Mesendoderm (in vitro differentiated cells): Measurements from ENCODE around the gene PEX10.
A peak's percentile ranks its signal among the peaks of the same experiment; 100 is the strongest.

Source experiments
- DNase-seq: peaks from one replicate; pipeline ENCODE4 v3.0.0; 2013
- H2AK5ac ChIP-seq: 2 replicates; pipeline ENCODE4 v1.6.1; 2013; ENCODE audit warnings: low read length, inconsistent platforms
- H2BK120ac ChIP-seq: 2 replicates; pipeline ENCODE4 v1.6.1; 2013; ENCODE audit warnings: low read depth, mild to moderate bottlenecking, low read length, moderate library complexity, mixed read lengths
- H2BK15ac ChIP-seq: replicated peaks from 2 replicates; pipeline ENCODE4 v1.6.1; 2013; ENCODE audit warnings: low read depth, mild to moderate bottlenecking, moderate library complexity
- H2BK5ac ChIP-seq: 2 replicates; pipeline ENCODE4 v1.6.1; 2013; ENCODE audit warnings: low read length, inconsistent platforms
- H3K18ac ChIP-seq: 2 replicates; pipeline ENCODE4 v1.6.1; 2013; ENCODE audit warnings: mild to moderate bottlenecking, low read length, mixed read lengths
- H3K23ac ChIP-seq: one replicate; pipeline ENCODE4 v1.6.1; 2013; ENCODE audit warnings: low read length
- H3K27ac ChIP-seq: 2 replicates; pipeline ENCODE4 v1.5.1; 2013; ENCODE audit warnings: low read depth, mild to moderate bottlenecking, inconsistent platforms, low read length, moderate library complexity
- H3K27me3 ChIP-seq: 2 replicates; pipeline ENCODE4 v1.6.1; 2013; ENCODE audit warnings: low read length, control low read depth, mild to moderate bottlenecking, inconsistent platforms; ENCODE audit not compliant: insufficient read depth, poor library complexity
- H3K36me3 ChIP-seq: 2 replicates; pipeline ENCODE4 v1.6.1; 2013; ENCODE audit warnings: low read length, inconsistent platforms; ENCODE audit not compliant: control insufficient read depth, insufficient read depth
- H3K4ac ChIP-seq: one replicate; pipeline ENCODE4 v1.6.1; 2013; ENCODE audit warnings: low read depth, mild to moderate bottlenecking, low read length, moderate library complexity
- H3K4me1 ChIP-seq: 2 replicates; pipeline ENCODE4 v1.6.1; 2013; ENCODE audit warnings: low read depth, low read length, inconsistent platforms; ENCODE audit not compliant: control insufficient read depth
- H3K4me2 ChIP-seq: 2 replicates; pipeline ENCODE4 v1.6.1; 2013; ENCODE audit warnings: low read length
- H3K4me3 ChIP-seq: 2 replicates; pipeline ENCODE4 v1.5.1; 2013; ENCODE audit warnings: mild to moderate bottlenecking, low read length
- H3K56ac ChIP-seq: one replicate; pipeline ENCODE4 v1.6.1; 2013; ENCODE audit warnings: low read length
- H3K79me1 ChIP-seq: 2 replicates; pipeline ENCODE4 v1.6.1; 2013; ENCODE audit warnings: low read length, inconsistent platforms
- H3K79me2 ChIP-seq: 2 replicates; pipeline ENCODE4 v1.6.1; 2013; ENCODE audit warnings: mild to moderate bottlenecking, low read length; ENCODE audit not compliant: control insufficient read depth, insufficient read depth
- H3K9ac ChIP-seq: 2 replicates; pipeline ENCODE4 v1.6.1; 2013; ENCODE audit warnings: low read length, inconsistent platforms
- H4K5ac ChIP-seq: one replicate; pipeline ENCODE4 v1.6.1; 2013; ENCODE audit warnings: low read length
- H4K8ac ChIP-seq: one replicate; pipeline ENCODE4 v1.6.1; 2013; ENCODE audit warnings: low read depth, mild to moderate bottlenecking, control low read depth, low read length, moderate library complexity
- whole genome bisulfite sequencing: extraction: QIAGEN DNeasy Blood & Tissue Kit; methylation state at CpG from one replicate; pipeline ENCODE4 v1.1.7; 2013; ENCODE audit warnings: low lambda C conversion rate, missing lambda C conversion rate; ENCODE audit not compliant: insufficient coverage; ENCODE audit errors: extremely low coverage; 5-methylcytosine and 5-hydroxymethylcytosine counted together

PEX10 gene

GRCh38 chr1:2432441-2432844 is 20.1 kb upstream of the PEX10 start:
- H2AK5ac ChIP-seq, result no peak overlapping the region
- H2BK15ac ChIP-seq, result no peak overlapping the region
- H3K27ac ChIP-seq, result no peak overlapping the region
- H3K4me1 ChIP-seq, result no peaks in the 10 kb centered on the region
- H3K4ac ChIP-seq, result no peak overlapping the region
- no peak overlapping the region for H4K8ac ChIP-seq
- H3K56ac ChIP-seq, result no peak overlapping the region
- no peak overlapping the region for H3K4me2 ChIP-seq
- H2BK120ac ChIP-seq, result no peak overlapping the region
- no peaks in the 10 kb centered on the region for H3K79me2 ChIP-seq
- H3K23ac ChIP-seq, result no peak overlapping the region
- no CpG with 5 or more reads among the region's 16 CpGs for WGBS
- H3K18ac ChIP-seq, result no peak overlapping the region
- DNase-seq, result no peak
- no peaks in the 10 kb centered on the region for H3K36me3 ChIP-seq
- H3K4me3 ChIP-seq, result no peak overlapping the region
- no peaks in the 10 kb centered on the region for H3K79me1 ChIP-seq
- H3K27me3 ChIP-seq, result no peaks in the 10 kb centered on the region
- no peak overlapping the region for H2BK5ac ChIP-seq
- no peak overlapping the region for H4K5ac ChIP-seq
- no peak overlapping the region for H3K9ac ChIP-seq

GRCh38 chr1:2431518-2431917 is 19.2 kb upstream of the PEX10 start:
- H2BK5ac ChIP-seq, result no peak overlapping the region
- H2BK120ac ChIP-seq, result no peak overlapping the region
- no peaks in the 10 kb centered on the region for H3K36me3 ChIP-seq
- no peak overlapping the region for H3K9ac ChIP-seq
- no CpG with 5 or more reads among the region's 10 CpGs for WGBS
- no peaks in the 10 kb centered on the region for H3K79me2 ChIP-seq
- no peak overlapping the region for H3K18ac ChIP-seq
- H3K23ac ChIP-seq, result no peak overlapping the region
- no peak overlapping the region for H2BK15ac ChIP-seq
- H3K4me3 ChIP-seq, result no peak overlapping the region
- no peaks in the 10 kb centered on the region for H3K27me3 ChIP-seq
- no peak overlapping the region for H3K56ac ChIP-seq
- no peak overlapping the region for H2AK5ac ChIP-seq
- H3K4ac ChIP-seq, result no peak overlapping the region
- H3K4me1 ChIP-seq, result no peaks in the 10 kb centered on the region
- H3K27ac ChIP-seq, result no peak overlapping the region
- H3K79me1 ChIP-seq, result no peaks in the 10 kb centered on the region
- H4K8ac ChIP-seq, result no peak overlapping the region
- no peak overlapping the region for H4K5ac ChIP-seq
- DNase-seq, result no peak
- no peak overlapping the region for H3K4me2 ChIP-seq

GRCh38 chr1:2431103-2431502 is 18.7 kb upstream of the PEX10 start:
- Histone ChIP-seq H3K79me1 (no peaks in the 10 kb centered on the region), H3K4me3 (no peak overlapping the region), H3K36me3 (no peaks in the 10 kb centered on the region), H2BK15ac (no peak overlapping the region), H3K4me2 (no peak overlapping the region), H3K9ac (no peak overlapping the region), H3K27me3 (no peaks in the 10 kb centered on the region), H3K56ac (no peak overlapping the region), H2BK5ac (no peak overlapping the region), H3K4me1 (no peaks in the 10 kb centered on the region), H3K18ac (no peak overlapping the region), H3K79me2 (no peaks in the 10 kb centered on the region), H3K4ac (no peak overlapping the region), H4K5ac (no peak overlapping the region), H4K8ac (no peak overlapping the region), H3K27ac (no peak overlapping the region), H3K23ac (no peak overlapping the region), H2AK5ac (no peak overlapping the region), H2BK120ac (no peak overlapping the region)
- DNase-seq, result no peak
- no CpG with 5 or more reads among the region's 16 CpGs for WGBS

- H3K27ac ChIP-seq, result no peak overlapping the region
Measured at GRCh38 chr1:2430592-2430973, 18.2 kb upstream of the PEX10 start.

GRCh38 chr1:2429780-2430591 is 17.6 kb upstream of the PEX10 start:
- no peak overlapping the region for H4K5ac ChIP-seq
- H3K18ac ChIP-seq, result no peak overlapping the region
- peak; percentile 42 for DNase-seq
- no peaks in the 10 kb centered on the region for H3K36me3 ChIP-seq
- H3K4me3 ChIP-seq, result no peak overlapping the region
- H2AK5ac ChIP-seq, result no peak overlapping the region
- no peak overlapping the region for H2BK120ac ChIP-seq
- H3K79me2 ChIP-seq, result no peaks in the 10 kb centered on the region
- no peaks in the 10 kb centered on the region for H3K79me1 ChIP-seq
- H3K27ac ChIP-seq, result no peak overlapping the region
- no peak overlapping the region for H3K4me2 ChIP-seq
- H3K4me1 ChIP-seq, result no peaks in the 10 kb centered on the region
- H3K23ac ChIP-seq, result no peak overlapping the region
- H4K8ac ChIP-seq, result no peak overlapping the region
- no peak overlapping the region for H3K56ac ChIP-seq
- H3K4ac ChIP-seq, result no peak overlapping the region
- H2BK15ac ChIP-seq, result no peak overlapping the region
- no CpG with 5 or more reads among the region's 20 CpGs for WGBS
- no peak overlapping the region for H3K9ac ChIP-seq
- H2BK5ac ChIP-seq, result no peak overlapping the region
- H3K27me3 ChIP-seq, result no peaks in the 10 kb centered on the region

More at GRCh38 chr1:2430592-2430973, 18.2 kb upstream of the PEX10 start:
- Histone ChIP-seq H3K79me2 (no peaks in the 10 kb centered on the region), H4K8ac (no peak overlapping the region), H3K4me2 (no peak overlapping the region), H3K4ac (no peak overlapping the region), H4K5ac (no peak overlapping the region), H3K23ac (no peak overlapping the region), H3K36me3 (no peaks in the 10 kb centered on the region), H3K79me1 (no peaks in the 10 kb centered on the region), H3K56ac (no peak overlapping the region), H2BK15ac (no peak overlapping the region), H2AK5ac (no peak overlapping the region), H2BK120ac (no peak overlapping the region), H3K4me1 (no peaks in the 10 kb centered on the region), H3K4me3 (no peak overlapping the region), H3K27me3 (no peaks in the 10 kb centered on the region), H3K9ac (no peak overlapping the region), H2BK5ac (no peak overlapping the region), H3K18ac (no peak overlapping the region)
- DNase-seq, result no peak
- no CpG with 5 or more reads among the region's 10 CpGs for WGBS

GRCh38 chr1:2428490-2428889 is 16.1 kb upstream of the PEX10 start:
- H3K27ac ChIP-seq, result no peak overlapping the region
- H3K56ac ChIP-seq, result no peak overlapping the region
- no peak overlapping the region for H3K23ac ChIP-seq
- no peaks in the 10 kb centered on the region for H3K27me3 ChIP-seq
- H3K4me1 ChIP-seq, result no peaks in the 10 kb centered on the region
- no peak overlapping the region for H4K8ac ChIP-seq
- no peak overlapping the region for H2BK120ac ChIP-seq
- H3K79me2 ChIP-seq, result no peaks in the 10 kb centered on the region
- H2BK5ac ChIP-seq, result no peak overlapping the region
- no peak overlapping the region for H2BK15ac ChIP-seq
- H3K79me1 ChIP-seq, result no peaks in the 10 kb centered on the region
- DNase-seq, result no peak
- H4K5ac ChIP-seq, result no peak overlapping the region
- no peak overlapping the region for H3K4ac ChIP-seq
- H2AK5ac ChIP-seq, result no peak overlapping the region
- WGBS, result no CpG with 5 or more reads among the region's 28 CpGs
- no peak overlapping the region for H3K9ac ChIP-seq
- H3K4me2 ChIP-seq, result no peak overlapping the region
- no peak overlapping the region for H3K4me3 ChIP-seq
- no peak overlapping the region for H3K18ac ChIP-seq
- H3K36me3 ChIP-seq, result no peaks in the 10 kb centered on the region
